GM21367 (cell line): ENCODE measurements around the gene CNTN5.
"Not testable (repeated sequence)": the region's sequence is repeated elsewhere in the genome, so short reads cannot be mapped to it uniquely, and the experiment has no call there.

ENCODE experiments used
- ATAC-seq: cut with Tn5 transposase; IDR thresholded peaks from one replicate; pipeline ENCODE4 v1.9.1; 2021; ENCODE audit not compliant: unreplicated experiment

Gene CNTN5

GRCh38 chr11:99268886-99269285 is 248.1 kb downstream of the CNTN5 start:
- no peak for ATAC-seq

GRCh38 chr11:99271527-99271926 is 250.8 kb downstream of the CNTN5 start:
- no peak for ATAC-seq

- no peak for ATAC-seq
Measured at GRCh38 chr11:99275521-99275920, 254.8 kb downstream of the CNTN5 start.

- no peak for ATAC-seq
Measured at GRCh38 chr11:99277281-99277680, 256.5 kb downstream of the CNTN5 start.

GRCh38 chr11:99279266-99279665 is 258.5 kb downstream of the CNTN5 start:
- no peak for ATAC-seq

- no peak for ATAC-seq
Measured at GRCh38 chr11:99281331-99281730, 260.6 kb downstream of the CNTN5 start.

- not testable (repeated sequence) for ATAC-seq
Measured at GRCh38 chr11:99297925-99298324, 277.2 kb downstream of the CNTN5 start.

- no peak for ATAC-seq
Measured at GRCh38 chr11:99307510-99308088, 286.9 kb downstream of the CNTN5 start.

- no peak for ATAC-seq
Measured at GRCh38 chr11:99311870-99312269, 291.1 kb downstream of the CNTN5 start.

GRCh38 chr11:99316776-99317520 is 296.2 kb downstream of the CNTN5 start:
- ATAC-seq, result no peak

GRCh38 chr11:99320769-99321290 is 300.1 kb downstream of the CNTN5 start:
- no peak for ATAC-seq

GRCh38 chr11:99325847-99326246 is 305.1 kb downstream of the CNTN5 start:
- no peak for ATAC-seq

GRCh38 chr11:99327066-99327465 is 306.3 kb downstream of the CNTN5 start:
- no peak for ATAC-seq

- ATAC-seq, result no peak
Measured at GRCh38 chr11:99327527-99327926, 306.8 kb downstream of the CNTN5 start.

GRCh38 chr11:99333621-99334020 is 312.9 kb downstream of the CNTN5 start:
- no peak for ATAC-seq

GRCh38 chr11:99343117-99343516 is 322.4 kb downstream of the CNTN5 start:
- ATAC-seq, result no peak

- no peak for ATAC-seq
Measured at GRCh38 chr11:99349151-99349673, 328.5 kb downstream of the CNTN5 start.

GRCh38 chr11:99351624-99352023 is 330.9 kb downstream of the CNTN5 start:
- no peak for ATAC-seq

- no peak for ATAC-seq
Measured at GRCh38 chr11:99352642-99353041, 331.9 kb downstream of the CNTN5 start.

- no peak for ATAC-seq
Measured at GRCh38 chr11:99366546-99366945, 345.8 kb downstream of the CNTN5 start.

GRCh38 chr11:99368583-99368982 is 347.8 kb downstream of the CNTN5 start:
- ATAC-seq, result no peak

GRCh38 chr11:99370549-99371216 is 349.9 kb downstream of the CNTN5 start:
- ATAC-seq, result no peak
